Stomach (tissue), 4 donors: ENCODE data around the gene CREBRF.

Source experiments
- EP300 ChIP-seq: sonication (generic); formaldehyde crosslinking; IDR thresholded peaks from one replicate; pipeline ENCODE4 v1.6.1; 2017; ENCODE audit warnings: antibody characterized with exemption
- POLR2A ChIP-seq, 4 donors: fragments of 450-650 bp; IDR thresholded peaks; one replicate each; pipeline ENCODE4 v1.6.1; 2016; ENCODE audit warnings: antibody characterized with exemption in 4 of 4, control low read depth in 2 of 4, mild to moderate bottlenecking in 1 of 4, moderate library complexity in 1 of 4
- TF ChIP-seq, protein P1 (sequence below), 7 experiments: fragments of 450-650 bp in 4 of 7; fragments of 200-600 bp in 3 of 7; sonication (generic) in 3 of 7; IDR thresholded peaks; one replicate each; pipeline ENCODE4 v1.5.1; 2016 to 2019; ENCODE audit warnings: antibody characterized with exemption in 7 of 7, control low read depth in 2 of 7, mild to moderate bottlenecking in 1 of 7

GRCh38 chr5:173094012-173094661, 38.0 kb downstream of the CREBRF start:
- TF ChIP-seq, protein P1, sequence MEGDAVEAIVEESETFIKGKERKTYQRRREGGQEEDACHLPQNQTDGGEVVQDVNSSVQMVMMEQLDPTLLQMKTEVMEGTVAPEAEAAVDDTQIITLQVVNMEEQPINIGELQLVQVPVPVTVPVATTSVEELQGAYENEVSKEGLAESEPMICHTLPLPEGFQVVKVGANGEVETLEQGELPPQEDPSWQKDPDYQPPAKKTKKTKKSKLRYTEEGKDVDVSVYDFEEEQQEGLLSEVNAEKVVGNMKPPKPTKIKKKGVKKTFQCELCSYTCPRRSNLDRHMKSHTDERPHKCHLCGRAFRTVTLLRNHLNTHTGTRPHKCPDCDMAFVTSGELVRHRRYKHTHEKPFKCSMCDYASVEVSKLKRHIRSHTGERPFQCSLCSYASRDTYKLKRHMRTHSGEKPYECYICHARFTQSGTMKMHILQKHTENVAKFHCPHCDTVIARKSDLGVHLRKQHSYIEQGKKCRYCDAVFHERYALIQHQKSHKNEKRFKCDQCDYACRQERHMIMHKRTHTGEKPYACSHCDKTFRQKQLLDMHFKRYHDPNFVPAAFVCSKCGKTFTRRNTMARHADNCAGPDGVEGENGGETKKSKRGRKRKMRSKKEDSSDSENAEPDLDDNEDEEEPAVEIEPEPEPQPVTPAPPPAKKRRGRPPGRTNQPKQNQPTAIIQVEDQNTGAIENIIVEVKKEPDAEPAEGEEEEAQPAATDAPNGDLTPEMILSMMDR (IDR thresholded peaks at IDR 0.05) = no peak
- no peak for TF ChIP-seq POLR2A (IDR thresholded peaks at IDR 0.05)
- TF ChIP-seq EP300 = no peak
